Activated naive CD4-positive, alpha-beta T cell treated with anti-CD3 and anti-CD28 coated beads for 36 hours (primary cell): Measurements from ENCODE around the gene GALNT5. TPM values are rescaled to one million over a fixed set of nuclear protein-coding genes. Genes with fewer than 3 reads are reported as not detected.

Experiments
- CTCF ChIA-PET: fragments of 350-600 bp; sonication (Branson Sonifier 250); formaldehyde crosslinking; loops from one replicate; lab custom pipeline; 2021; ENCODE audit warnings: antibody characterized with exemption; lab: Charles Lee
- DNase-seq: peaks from one replicate; pipeline ENCODE4 v3.0.0-alpha.2; 2020
- H3K27ac Mint-ChIP-seq: one replicate; pipeline ENCODE4 v1.8.0; 2021; ENCODE audit warnings: mild to moderate bottlenecking, mixed read lengths
- H3K27me3 Mint-ChIP-seq: one replicate; pipeline ENCODE4 v1.8.0; 2021; ENCODE audit warnings: low read depth, mixed read lengths
- H3K36me3 Mint-ChIP-seq: one replicate; pipeline ENCODE4 v1.8.0; 2021; ENCODE audit warnings: low read depth, mixed read lengths
- H3K4me1 Mint-ChIP-seq: one replicate; pipeline ENCODE4 v1.8.0; 2021; ENCODE audit warnings: low read depth, mixed read lengths
- H3K4me3 Mint-ChIP-seq: one replicate; pipeline ENCODE4 v1.8.0; 2021; ENCODE audit warnings: mild to moderate bottlenecking, moderate library complexity, mixed read lengths
- H3K9me3 Mint-ChIP-seq: one replicate; pipeline ENCODE4 v1.8.0; 2021; ENCODE audit warnings: mixed read lengths
- intact Hi-C: fragments of 100-400 bp; cut with micrococcal nuclease; formaldehyde crosslinking; loops from one replicate; pipeline ENCODE4 v1.15.1; 2023
- total RNA-seq, 2 experiments: library from RNA; stranded (reverse); gene quantifications; one replicate each; pipeline ENCODE4 v1.2.3, GENCODE V29; 2021

The GALNT5 gene
- total RNA-seq, 2 experiments from 2014 or later = not detected

- CTCF ChIA-PET = interaction anchor here (0.6 to 8.3 kb wide), 70 partner anchors 8 to 1939 kb away, joined by 3 to 263 read pairs (median 5); partner anchors contain the start of genes ACVR1C and ERMN
- no peaks in the 10 kb centered on the region for H3K9me3 Mint-ChIP-seq
- H3K4me3 Mint-ChIP-seq = peak overlapping the region; percentile 3
- intact Hi-C loops = loop anchor here (1.0 to 5.0 kb wide), 11 partner anchors 151 to 1450 kb away; partner anchors contain the start of gene ACVR1C
- H3K36me3 Mint-ChIP-seq = no peaks in the 10 kb centered on the region
- no peaks in the 10 kb centered on the region for H3K27me3 Mint-ChIP-seq
- no peak overlapping the region for H3K27ac Mint-ChIP-seq
- DNase-seq = peak; percentile 51
- peaks cover 34% of the 10 kb centered on the region for H3K4me1 Mint-ChIP-seq
Observed at GRCh38 chr2:157302492-157303099, 45.1 kb downstream of the GALNT5 start.

- no peaks in the 10 kb centered on the region for H3K27me3 Mint-ChIP-seq
- H3K4me1 Mint-ChIP-seq = peaks cover 40% of the 10 kb centered on the region
- no peaks in the 10 kb centered on the region for H3K9me3 Mint-ChIP-seq
- DNase-seq = no peak
- CTCF ChIA-PET = interaction anchor here (0.6 to 8.3 kb wide), 35 partner anchors 7 to 715 kb away, joined by 3 to 263 read pairs (median 6); partner anchors contain the start of genes ACVR1C and ERMN
- no peak overlapping the region for H3K4me3 Mint-ChIP-seq
- no peak overlapping the region for H3K27ac Mint-ChIP-seq
- intact Hi-C loops = loop anchor here (2.0 to 5.0 kb wide), 4 partner anchors 449 to 1449 kb away; no protein-coding TSS in a partner anchor
- H3K36me3 Mint-ChIP-seq = no peaks in the 10 kb centered on the region
Observed at GRCh38 chr2:157303612-157304011, 46.1 kb downstream of the GALNT5 start.

- CTCF ChIA-PET = interaction anchor here (0.6 to 8.3 kb wide), 22 partner anchors 9 to 1449 kb away, joined by 3 to 263 read pairs (median 4); partner anchors contain the start of genes ACVR1C and ERMN
- Mint-ChIP-seq H3K27me3 (no peaks in the 10 kb centered on the region), H3K27ac (no peak overlapping the region), H3K36me3 (no peaks in the 10 kb centered on the region), H3K4me3 (no peak overlapping the region), H3K9me3 (no peaks in the 10 kb centered on the region), H3K4me1 (peaks cover 50% of the 10 kb centered on the region)
- DNase-seq = peak; percentile 20
- intact Hi-C loops = loop anchor here (5.0 kb wide), 1 partner anchor 1447 kb away; no protein-coding TSS in a partner anchor
Observed at GRCh38 chr2:157304811-157305722, 47.6 kb downstream of the GALNT5 start.

GRCh38 chr2:157305723-157306110, 48.2 kb downstream of the GALNT5 start:
- Mint-ChIP-seq H3K36me3 (no peaks in the 10 kb centered on the region), H3K27me3 (no peaks in the 10 kb centered on the region), H3K4me1 (peaks cover 52% of the 10 kb centered on the region), H3K27ac (no peak overlapping the region), H3K9me3 (no peaks in the 10 kb centered on the region), H3K4me3 (no peak overlapping the region)
- intact Hi-C loops = loop anchor here (2.0 kb wide), 1 partner anchor 59 kb away; no protein-coding TSS in a partner anchor
- CTCF ChIA-PET = interaction anchor here (0.6 to 8.3 kb wide), 14 partner anchors 10 to 690 kb away, joined by 3 to 263 read pairs (median 6); partner anchors contain the start of genes ACVR1C and ERMN
- DNase-seq = no peak

GRCh38 chr2:157307021-157307420, 49.5 kb downstream of the GALNT5 start:
- no peaks in the 10 kb centered on the region for H3K9me3 Mint-ChIP-seq
- H3K36me3 Mint-ChIP-seq = no peaks in the 10 kb centered on the region
- CTCF ChIA-PET = interaction anchor here (0.8 to 8.3 kb wide), 19 partner anchors 9 to 289 kb away, joined by 3 to 263 read pairs (median 4); partner anchors contain the start of gene ERMN
- H3K4me1 Mint-ChIP-seq = peaks cover 59% of the 10 kb centered on the region
- intact Hi-C loops = loop anchor here (1.0 to 2.0 kb wide), 2 partner anchors 24 to 60 kb away; no protein-coding TSS in a partner anchor
- H3K4me3 Mint-ChIP-seq = peak overlapping the region; percentile 13
- no peaks in the 10 kb centered on the region for H3K27me3 Mint-ChIP-seq
- H3K27ac Mint-ChIP-seq = peak overlapping the region; percentile 68
- no peak for DNase-seq

GRCh38 chr2:157309878-157310277, 52.4 kb downstream of the GALNT5 start:
- H3K27me3 Mint-ChIP-seq = no peaks in the 10 kb centered on the region
- intact Hi-C loops = no loop called here
- no peak overlapping the region for H3K4me3 Mint-ChIP-seq
- peaks cover 68% of the 10 kb centered on the region for H3K4me1 Mint-ChIP-seq
- no peak overlapping the region for H3K27ac Mint-ChIP-seq
- no peaks in the 10 kb centered on the region for H3K9me3 Mint-ChIP-seq
- CTCF ChIA-PET = interaction anchor here (0.8 to 2.5 kb wide), 5 partner anchors 8 to 318 kb away, joined by 3 to 16 read pairs (median 5); partner anchors contain the start of gene ERMN
- no peaks in the 10 kb centered on the region for H3K36me3 Mint-ChIP-seq
- no peak for DNase-seq

GRCh38 chr2:157311706-157312105, 54.2 kb downstream of the GALNT5 start:
- intact Hi-C loops = loop anchor here (1.0 to 2.0 kb wide), 5 partner anchors 51 to 971 kb away; no protein-coding TSS in a partner anchor
- Mint-ChIP-seq H3K27me3 (no peaks in the 10 kb centered on the region), H3K27ac (peak overlapping the region; percentile 65), H3K9me3 (no peaks in the 10 kb centered on the region), H3K36me3 (no peaks in the 10 kb centered on the region), H3K4me1 (peaks cover 61% of the 10 kb centered on the region), H3K4me3 (no peak overlapping the region)
- CTCF ChIA-PET = interaction anchor here (0.6 to 2.3 kb wide), 4 partner anchors 10 to 180 kb away, joined by 3 to 16 read pairs (median 4); no protein-coding TSS in a partner anchor
- no peak for DNase-seq

GRCh38 chr2:157312866-157313486, 55.5 kb downstream of the GALNT5 start:
- CTCF ChIA-PET = interaction anchor here (1.5 to 6.9 kb wide), 3 partner anchors 10 to 23 kb away, joined by 8 to 76 read pairs (median 21); partner anchors contain the start of gene ERMN
- H3K27me3 Mint-ChIP-seq = no peaks in the 10 kb centered on the region
- H3K4me3 Mint-ChIP-seq = no peak overlapping the region
- DNase-seq = peak; percentile 17
- H3K4me1 Mint-ChIP-seq = peaks cover 49% of the 10 kb centered on the region
- H3K36me3 Mint-ChIP-seq = no peaks in the 10 kb centered on the region
- H3K27ac Mint-ChIP-seq = peak overlapping the region; percentile 41
- H3K9me3 Mint-ChIP-seq = no peaks in the 10 kb centered on the region
- intact Hi-C loops = loop anchor here (1.0 to 2.0 kb wide), 10 partner anchors 18 to 972 kb away; no protein-coding TSS in a partner anchor

- Mint-ChIP-seq H3K9me3 (no peaks in the 10 kb centered on the region), H3K27me3 (no peaks in the 10 kb centered on the region), H3K4me3 (no peak overlapping the region), H3K36me3 (no peaks in the 10 kb centered on the region), H3K27ac (no peak overlapping the region), H3K4me1 (peaks cover 44% of the 10 kb centered on the region)
- CTCF ChIA-PET = interaction anchor here (0.9 to 6.9 kb wide), 4 partner anchors 9 to 20 kb away, joined by 3 to 76 read pairs (median 14); partner anchors contain the start of gene ERMN
- intact Hi-C loops = loop anchor here (1.0 kb wide), 1 partner anchor 10 kb away; no protein-coding TSS in a partner anchor
- DNase-seq = no peak
Observed at GRCh38 chr2:157315901-157316300, 58.4 kb downstream of the GALNT5 start.

- H3K9me3 Mint-ChIP-seq = no peaks in the 10 kb centered on the region
- H3K27ac Mint-ChIP-seq = no peak overlapping the region
- CTCF ChIA-PET = interaction anchor here (0.6 to 6.9 kb wide), 6 partner anchors 9 to 151 kb away, joined by 3 to 76 read pairs (median 4); partner anchors contain the start of gene ERMN
- intact Hi-C loops = no loop called here
- peaks cover 6% of the 10 kb centered on the region for H3K36me3 Mint-ChIP-seq
- peaks cover 39% of the 10 kb centered on the region for H3K4me1 Mint-ChIP-seq
- H3K4me3 Mint-ChIP-seq = no peak overlapping the region
- DNase-seq = no peak
- no peaks in the 10 kb centered on the region for H3K27me3 Mint-ChIP-seq
Observed at GRCh38 chr2:157318884-157319283, 61.4 kb downstream of the GALNT5 start.

- no peak for DNase-seq
- Mint-ChIP-seq H3K4me1 (peaks cover 33% of the 10 kb centered on the region), H3K36me3 (peaks cover 6% of the 10 kb centered on the region), H3K4me3 (no peak overlapping the region), H3K27me3 (no peaks in the 10 kb centered on the region), H3K27ac (no peak overlapping the region), H3K9me3 (no peaks in the 10 kb centered on the region)
- CTCF ChIA-PET = interaction anchor here (0.7 to 6.9 kb wide), 3 partner anchors 8 to 17 kb away, joined by 3 to 76 read pairs (median 10); partner anchors contain the start of gene ERMN
- intact Hi-C loops = no loop called here
Observed at GRCh38 chr2:157319795-157320194, 62.3 kb downstream of the GALNT5 start.
